ENCODE results near the gene LYPLA2.

LYPLA2 gene

GRCh38 chr1:23790696-23791515 lies at the start of gene LYPLA2:
Gene LYPLA2, plus strand, starts transcription at chr1:23791145. Its CDS starts 1,538 bp downstream, at chr1:23792683.
- peak; percentile 67 to 84 for DNase-seq (ENCODE audit: low read depth in 2 of 2)

DNA sequence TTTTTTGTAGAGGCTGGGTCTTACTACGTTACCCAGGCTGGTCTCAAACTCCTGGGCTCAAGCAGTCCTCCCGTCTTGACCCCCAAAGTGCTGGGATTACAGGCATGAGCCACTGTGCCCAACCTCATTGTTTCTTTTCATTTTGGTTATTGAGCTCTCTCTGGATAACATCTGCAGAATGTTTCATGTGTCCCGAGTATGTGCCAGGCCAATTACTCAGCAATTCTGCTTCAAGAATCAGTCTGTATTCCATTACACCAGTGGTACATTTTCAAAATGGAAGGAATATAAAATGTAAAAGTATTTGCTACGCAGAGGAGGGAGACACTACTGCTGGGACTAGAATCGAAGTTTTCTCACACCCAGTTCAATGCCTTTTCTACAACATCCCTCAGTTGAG lies 49.3 kb upstream of the LYPLA2 start:
- no peak for DNase-seq (ENCODE audit: low read depth in 2 of 2)

DNA sequence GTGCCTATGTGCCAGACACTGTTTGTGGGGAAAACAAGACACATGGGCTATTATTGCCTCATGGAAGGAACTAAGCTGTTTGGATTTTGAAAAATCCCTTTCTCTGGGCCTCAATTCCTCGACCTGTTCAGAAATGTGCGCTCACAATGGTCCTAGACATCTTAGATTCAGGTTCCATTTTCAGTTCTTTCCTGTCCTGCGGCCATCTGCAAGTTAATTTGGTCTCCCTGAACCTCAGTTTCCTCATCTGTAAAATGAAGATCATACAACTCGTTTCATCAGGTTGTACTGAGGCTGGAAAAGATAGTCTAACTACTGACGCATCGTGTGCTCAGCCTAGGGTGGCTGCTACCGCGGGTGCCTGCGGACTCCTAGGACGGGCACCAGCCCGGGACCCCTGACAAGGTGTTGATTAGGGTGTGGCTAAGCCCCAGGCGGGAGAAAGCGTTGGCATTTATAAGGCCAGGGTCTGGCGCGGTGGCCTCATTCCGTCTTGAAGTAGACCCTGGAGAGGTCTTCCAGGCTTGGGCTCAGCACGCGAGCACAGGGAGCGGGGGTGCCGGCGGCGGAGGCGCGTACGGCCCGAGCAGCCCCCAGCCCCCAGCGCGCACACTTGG lies 48.2 kb upstream of the LYPLA2 start:
- DNase-seq (ENCODE audit: low read depth in 2 of 2), result no peak

DNA sequence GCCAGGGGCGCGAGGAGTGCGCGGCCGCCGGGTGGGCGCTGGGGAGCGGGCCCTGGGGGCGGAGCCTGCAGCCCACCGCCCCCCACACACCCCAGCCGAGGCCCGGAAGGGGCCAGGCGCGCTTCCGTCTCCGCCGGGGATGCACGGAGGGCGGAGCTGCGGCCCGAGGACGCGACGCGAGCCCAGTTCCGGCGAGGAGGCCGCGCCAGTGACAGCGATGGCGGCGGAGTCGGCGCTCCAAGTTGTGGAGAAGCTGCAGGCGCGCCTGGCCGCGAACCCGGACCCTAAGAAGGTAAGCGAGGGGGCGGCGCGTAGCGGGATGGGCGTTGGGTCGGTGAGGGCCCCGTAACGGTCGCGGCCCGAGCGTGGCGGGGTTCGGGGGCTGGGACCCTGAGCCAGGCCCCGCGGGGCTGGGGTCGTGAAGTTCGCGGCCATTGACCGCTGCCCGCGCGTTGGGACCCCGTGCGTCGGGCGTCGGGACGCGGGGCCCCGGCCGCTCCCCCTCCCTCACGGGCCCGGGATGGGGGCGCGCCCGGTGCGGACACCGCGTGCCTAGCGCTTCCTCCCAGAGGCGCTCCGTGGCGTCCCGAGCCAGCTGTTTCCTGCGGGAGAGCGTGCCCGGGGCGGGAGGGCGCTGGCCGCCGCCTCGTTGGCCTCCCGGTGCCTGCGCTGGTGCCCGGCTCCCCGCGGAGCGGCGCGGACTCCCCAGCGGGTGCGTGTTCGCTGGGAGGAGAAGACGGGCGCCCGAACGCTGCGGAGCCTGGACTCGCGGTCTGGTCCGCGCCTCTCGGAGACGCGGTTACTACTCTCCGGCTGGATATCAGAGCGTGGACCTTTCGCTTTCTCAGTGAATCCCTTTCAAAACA lies 47.4 kb upstream of the LYPLA2 start, which contains the start of gene ELOA:
ELOA (plus strand) TSS at position 185 of the 866 bp plus-strand sequence; CDS start at position 218, 33 bp downstream.
- peak; percentile 55 to 74 for DNase-seq (ENCODE audit: low read depth in 2 of 2)

- DNase-seq (ENCODE audit: low read depth in 2 of 2), result no peak
Observed at GRCh38 chr1:23745515-23745914, 45.4 kb upstream of the LYPLA2 start.

DNA sequence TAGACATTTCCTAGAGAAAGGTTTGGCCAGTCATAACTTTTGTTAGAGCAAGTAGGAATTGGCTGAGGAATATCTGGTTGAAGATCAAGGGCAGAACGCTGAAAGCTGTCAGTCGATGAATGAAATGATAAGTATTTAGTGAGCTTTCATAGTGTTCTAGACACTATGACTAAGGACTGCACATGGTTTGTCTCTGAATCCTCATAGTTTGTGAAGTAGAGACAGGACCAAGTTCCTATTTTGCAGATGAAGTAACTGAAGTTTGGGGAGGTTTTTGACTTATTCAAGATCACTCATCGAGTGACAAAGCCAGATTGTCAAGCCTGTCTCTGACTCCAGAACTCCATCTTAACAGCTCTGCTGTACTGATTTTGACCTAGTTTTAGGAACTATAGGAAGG lies 42.9 kb upstream of the LYPLA2 start:
- no peak for DNase-seq (ENCODE audit: low read depth in 2 of 2)

- peak in 1 of 2 donors; percentile 23 for DNase-seq (ENCODE audit: low read depth in 2 of 2)
Observed at GRCh38 chr1:23751050-23751814, 39.7 kb upstream of the LYPLA2 start.

DNA sequence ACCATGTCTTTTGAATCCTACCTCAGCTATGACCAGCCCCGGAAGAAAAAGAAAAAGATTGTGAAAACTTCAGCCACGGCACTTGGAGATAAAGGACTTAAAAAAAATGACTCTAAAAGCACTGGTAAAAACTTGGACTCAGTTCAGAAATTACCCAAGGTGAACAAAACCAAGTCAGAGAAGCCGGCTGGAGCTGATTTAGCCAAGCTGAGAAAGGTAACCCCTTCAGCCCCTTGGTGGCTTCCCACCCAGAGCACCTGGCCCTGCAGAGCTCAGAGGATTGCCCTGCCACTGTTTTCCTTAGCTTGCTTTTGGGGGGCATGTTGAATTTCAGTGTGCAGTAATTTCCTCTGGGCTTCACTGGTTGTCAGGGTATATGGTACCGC lies 39.1 kb upstream of the LYPLA2 start:
- DNase-seq (ENCODE audit: low read depth in 2 of 2), result no peak

DNA sequence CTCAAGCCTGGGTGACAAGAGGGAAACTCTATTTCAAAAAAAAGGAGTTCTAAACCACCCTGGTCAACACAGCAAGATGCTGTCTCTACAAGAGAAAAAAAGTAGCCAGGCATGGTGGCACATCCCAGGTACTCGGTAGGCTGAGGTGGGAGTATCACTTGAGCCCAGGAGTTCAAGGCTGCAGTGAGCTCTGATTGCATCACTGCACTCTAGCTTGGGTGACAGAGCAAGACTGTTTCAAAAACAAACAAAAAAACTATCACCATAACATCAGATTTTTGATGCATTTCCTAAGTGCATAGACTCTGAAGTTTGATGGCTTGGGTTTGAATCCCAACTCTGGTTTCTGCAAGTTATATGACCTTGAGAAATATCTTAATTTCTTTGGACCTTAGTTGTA lies 38.0 kb upstream of the LYPLA2 start:
- no peak for DNase-seq (ENCODE audit: low read depth in 2 of 2)

DNA sequence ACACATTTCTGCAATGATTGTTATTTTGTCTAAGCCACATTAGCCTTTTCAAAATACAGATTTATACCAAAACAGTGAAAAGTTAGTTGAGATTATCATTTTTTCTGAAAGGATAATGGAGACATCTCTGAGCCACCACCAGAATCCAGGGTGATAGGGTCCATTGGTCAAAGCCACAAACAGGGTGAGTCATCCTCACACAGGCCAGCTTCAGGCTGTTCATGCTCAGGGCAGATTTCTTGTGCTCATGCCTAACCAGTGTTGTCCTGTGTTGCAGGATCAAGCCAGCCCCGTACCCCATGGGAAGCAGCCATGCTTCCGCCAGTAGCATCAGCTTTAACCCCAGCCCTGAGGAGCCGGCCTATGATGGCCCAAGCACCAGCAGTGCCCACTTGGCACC lies 34.3 kb upstream of the LYPLA2 start:
- no peak for DNase-seq (ENCODE audit: low read depth in 2 of 2)

- no peak for DNase-seq (ENCODE audit: low read depth in 2 of 2)
Observed at GRCh38 chr1:23757812-23758211, 33.1 kb upstream of the LYPLA2 start.

DNA sequence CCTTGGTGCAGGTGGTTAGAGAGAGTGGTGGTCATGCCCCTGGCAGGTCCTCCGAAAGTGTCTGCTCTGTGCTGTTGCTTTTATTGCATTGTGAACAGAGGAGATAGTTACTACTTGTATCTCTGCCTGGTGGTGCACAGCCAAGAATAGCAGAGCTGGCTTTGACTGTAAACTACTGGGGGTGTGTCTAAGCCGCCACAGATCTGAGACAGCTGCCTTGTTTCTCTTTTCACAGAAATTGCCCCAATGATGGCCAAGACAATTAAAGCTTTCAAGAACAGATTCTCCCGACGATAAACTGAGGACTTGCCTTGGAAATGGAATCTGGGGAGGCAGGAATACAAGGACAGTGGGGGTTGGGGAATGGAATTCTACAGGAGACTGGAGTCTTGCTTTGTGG lies 31.7 kb upstream of the LYPLA2 start:
- no peak for DNase-seq (ENCODE audit: low read depth in 2 of 2)

GRCh38 chr1:23763041-23763577 lies 27.8 kb upstream of the LYPLA2 start:
- no peak for DNase-seq (ENCODE audit: low read depth in 2 of 2)

DNA sequence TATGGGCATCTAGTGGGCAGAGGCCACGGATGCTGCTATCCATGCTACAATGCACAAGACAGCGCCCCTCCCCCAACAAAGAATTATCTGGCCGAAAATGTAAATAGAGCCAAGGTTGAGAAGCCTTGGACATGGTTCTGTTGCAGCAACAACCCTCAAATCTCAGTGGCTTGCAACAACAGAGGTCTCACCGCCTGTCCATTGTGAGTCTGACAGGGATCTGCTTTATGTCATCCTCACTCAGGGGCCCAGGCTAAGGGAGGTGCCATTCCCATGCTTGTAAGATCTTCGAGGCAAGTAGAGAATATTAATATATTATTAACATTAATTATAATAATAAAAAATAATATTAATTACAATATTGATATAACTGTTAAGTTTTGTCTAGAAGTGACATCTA lies 22.2 kb upstream of the LYPLA2 start:
- DNase-seq (ENCODE audit: low read depth in 2 of 2), result no peak

DNA sequence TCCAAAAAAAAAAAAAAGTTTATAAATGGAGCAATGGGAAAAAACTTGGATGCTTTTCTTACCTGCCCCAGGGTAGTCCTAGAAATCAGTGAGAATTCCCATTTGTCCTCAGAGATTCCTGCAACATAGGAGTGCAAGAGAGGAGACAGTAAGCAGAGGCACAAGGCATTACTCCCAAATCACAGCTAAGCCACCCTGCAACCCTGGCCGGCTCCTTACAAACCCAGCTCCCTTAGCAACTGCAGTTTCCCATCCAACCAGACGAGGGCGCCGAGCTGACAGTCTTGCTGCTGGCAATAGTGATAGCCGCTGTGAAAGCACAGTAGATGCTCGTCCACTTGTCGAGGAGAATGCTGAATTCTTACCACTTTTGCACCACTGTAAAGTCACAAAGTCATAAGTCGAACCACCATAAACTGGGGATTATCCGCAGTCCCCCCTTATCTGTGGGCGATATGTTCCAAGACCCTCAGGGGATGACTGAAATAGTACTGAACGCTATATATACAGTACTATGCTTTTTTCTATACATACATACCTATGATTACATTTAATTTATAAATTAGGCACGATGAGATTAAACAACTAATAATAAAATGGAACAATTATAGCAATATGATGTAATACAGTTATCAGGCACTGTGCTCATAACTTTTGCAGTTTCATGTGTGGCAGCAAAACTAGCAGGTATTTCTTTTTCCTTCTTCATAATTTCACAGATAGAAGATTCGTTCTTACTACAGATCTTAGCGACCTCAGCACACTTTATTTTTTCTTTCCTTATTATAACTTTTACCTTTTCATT lies 18.7 kb upstream of the LYPLA2 start:
- DNase-seq (ENCODE audit: low read depth in 2 of 2), result peak; percentile 80 to 85

GRCh38 chr1:23772854-23773242 lies 18.1 kb upstream of the LYPLA2 start:
- no peak for DNase-seq (ENCODE audit: low read depth in 2 of 2)

GRCh38 chr1:23774174-23774880 lies 16.6 kb upstream of the LYPLA2 start:
- no peak for DNase-seq (ENCODE audit: low read depth in 2 of 2)

DNA sequence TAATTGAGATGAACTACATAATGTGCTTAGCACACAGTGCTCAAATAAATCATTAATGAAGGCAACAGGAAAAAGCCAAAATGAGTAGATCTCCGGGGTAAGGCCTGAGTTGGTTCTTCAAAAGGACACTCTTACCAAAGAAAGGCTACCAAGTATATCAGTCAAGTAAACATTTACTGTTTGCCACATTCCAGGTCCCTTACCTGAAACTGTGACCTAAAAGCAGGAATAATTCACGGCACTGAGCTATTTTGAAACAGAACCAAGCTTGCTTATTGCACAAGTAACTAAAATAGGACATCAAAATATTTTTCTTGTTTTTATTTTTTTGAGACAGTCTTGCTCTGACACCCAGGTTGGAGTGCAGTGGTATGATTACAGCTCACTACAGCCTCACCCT lies 14.7 kb upstream of the LYPLA2 start:
- DNase-seq (ENCODE audit: low read depth in 2 of 2), result no peak

DNA sequence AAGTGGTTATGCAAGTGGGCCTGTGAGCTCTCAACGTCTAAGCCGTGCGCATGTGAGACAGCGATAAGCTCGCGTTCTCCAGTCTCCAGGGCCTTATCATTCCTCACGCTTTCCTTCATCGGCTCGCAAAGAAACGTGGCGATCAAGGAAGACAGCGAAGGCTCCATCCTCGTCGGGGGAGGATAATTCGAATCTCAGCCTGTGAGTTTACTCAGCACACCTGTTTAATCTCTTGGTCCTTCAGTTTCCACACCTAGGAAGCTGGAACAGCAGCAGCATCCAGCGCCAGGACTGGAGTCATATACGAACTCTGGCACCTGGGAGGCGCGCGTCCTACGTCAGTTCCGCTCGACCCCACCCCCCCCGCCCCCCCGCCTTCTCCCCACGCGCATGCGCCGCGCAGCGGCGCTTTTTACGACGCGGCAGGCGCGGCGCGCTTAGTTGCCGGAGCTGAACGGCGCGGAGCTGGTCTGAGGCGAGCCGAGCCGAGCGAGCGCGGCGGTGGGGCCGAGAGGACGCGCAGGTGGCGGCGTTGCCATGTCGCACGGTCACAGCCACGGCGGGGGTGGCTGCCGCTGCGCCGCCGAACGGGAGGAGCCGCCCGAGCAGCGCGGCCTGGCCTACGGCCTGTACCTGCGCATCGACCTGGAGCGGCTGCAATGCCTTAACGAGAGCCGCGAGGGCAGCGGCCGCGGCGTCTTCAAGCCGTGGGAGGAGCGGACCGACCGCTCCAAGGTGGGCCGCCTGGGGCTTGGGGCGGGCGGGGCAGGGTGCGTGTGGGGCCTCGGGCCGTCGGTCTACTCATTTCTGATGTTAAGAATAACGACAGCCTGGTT lies 12.7 kb upstream of the LYPLA2 start, which contains the start of gene PITHD1:
PITHD1 (plus strand) TSS at position 440 of the 836 bp plus-strand sequence; CDS start at position 538, 98 bp downstream.
- peak; percentile 61 to 67 for DNase-seq (ENCODE audit: low read depth in 2 of 2)
